DOHH2 (cell line): ENCODE measurements around the gene UBE2H.

Experiments used
- H3F3A ChIP-seq: fragments of 200-600 bp; sonication (generic), shearing (Covaris generic); 2 replicates; pipeline ENCODE4 v1.6.0; 2016; ENCODE audit warnings: antibody characterized with exemption, mild to moderate bottlenecking; ENCODE audit not compliant: control insufficient read depth, insufficient read depth
- H3K27ac ChIP-seq: fragments of 200-600 bp; sonication (generic); 2 replicates; pipeline ENCODE4 v1.5.1; 2014; ENCODE audit warnings: low read depth, mild to moderate bottlenecking, low read length, moderate library complexity
- H3K27me3 ChIP-seq: fragments of 200-600 bp; sonication (generic); 2 replicates; pipeline ENCODE4 v1.6.1; 2014; ENCODE audit warnings: mild to moderate bottlenecking, low read length, mixed read lengths; ENCODE audit not compliant: control insufficient read depth
- H3K36me3 ChIP-seq: fragments of 200-600 bp; sonication (generic); 2 replicates; pipeline ENCODE4 v1.6.1; 2014; ENCODE audit warnings: mild to moderate bottlenecking, low read length, moderate library complexity, mixed read lengths; ENCODE audit not compliant: control insufficient read depth
- H3K4me1 ChIP-seq: fragments of 200-600 bp; sonication (generic); 2 replicates; pipeline ENCODE4 v1.6.1; 2014; ENCODE audit warnings: mild to moderate bottlenecking, low read length, mixed read lengths; ENCODE audit not compliant: control insufficient read depth
- H3K4me2 ChIP-seq: fragments of 200-600 bp; sonication (generic); 2 replicates; pipeline ENCODE4 v1.6.0; 2014; ENCODE audit warnings: mild to moderate bottlenecking, low read length, moderate library complexity
- H3K4me3 ChIP-seq: fragments of 200-600 bp; sonication (generic); 2 replicates; pipeline ENCODE4 v1.5.1; 2014; ENCODE audit warnings: mild to moderate bottlenecking, low read length, mixed read lengths
- H3K79me2 ChIP-seq: fragments of 200-600 bp; sonication (generic); 2 replicates; pipeline ENCODE4 v1.6.1; 2014; ENCODE audit warnings: mild to moderate bottlenecking, low read length, mixed read lengths; ENCODE audit not compliant: control insufficient read depth
- H3K9me2 ChIP-seq: fragments of 200-600 bp; sonication (generic); replicated peaks from 2 replicates; pipeline ENCODE4 v1.6.1; 2014; ENCODE audit warnings: mild to moderate bottlenecking, low read length, mixed read lengths; ENCODE audit not compliant: control insufficient read depth
- H3K9me3 ChIP-seq: fragments of 200-600 bp; sonication (generic); 2 replicates; pipeline ENCODE4 v1.6.1; 2014; ENCODE audit warnings: antibody characterized with exemption, low read length, mixed read lengths; ENCODE audit not compliant: control insufficient read depth, insufficient read depth
- H4K20me1 ChIP-seq: fragments of 200-600 bp; sonication (generic); 2 replicates; pipeline ENCODE4 v1.6.0; 2014; ENCODE audit warnings: low read depth, mild to moderate bottlenecking, antibody characterized with exemption, low read length, moderate library complexity; ENCODE audit not compliant: control insufficient read depth, insufficient read depth
- EZH2phosphoT487 ChIP-seq: fragments of 200-600 bp; sonication (generic); IDR thresholded peaks from 2 replicates; pipeline ENCODE4 v1.6.1; 2017; ENCODE audit warnings: borderline replicate concordance, mild to moderate bottlenecking, antibody characterized with exemption, low read length, moderate library complexity, mixed read lengths
- TF ChIP-seq, protein P1 (sequence below): fragments of 200-600 bp; sonication (generic); IDR thresholded peaks from one replicate; pipeline ENCODE4 v1.5.1; 2014; ENCODE audit warnings: antibody characterized with exemption, mild to moderate bottlenecking, low read depth, low read length; ENCODE audit not compliant: poor library complexity, severe bottlenecking

UBE2H gene

DNA sequence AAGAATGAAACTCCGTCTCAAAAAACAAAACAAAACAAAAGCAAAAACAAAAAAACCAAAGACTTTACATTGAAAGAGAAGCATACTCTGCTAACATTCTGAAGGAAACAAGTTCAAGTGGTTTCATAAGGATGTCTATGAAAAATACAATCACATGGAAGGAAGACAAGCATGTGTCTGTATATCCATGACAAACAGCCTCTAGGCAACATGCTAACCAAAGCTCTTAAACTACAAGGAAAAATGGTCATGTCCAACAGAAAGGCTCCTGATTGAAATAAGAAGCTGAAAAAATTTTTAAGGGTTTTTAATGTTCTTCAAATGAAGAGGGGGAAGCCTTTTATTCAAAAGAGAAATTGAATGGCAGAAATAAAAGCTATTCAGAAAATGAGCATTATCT is 64.9 kb downstream of the UBE2H start:
- Histone ChIP-seq H3F3A (no peaks in the 10 kb centered on the region), H3K9me3 (no peaks in the 10 kb centered on the region), H3K9me2 (no peaks in the 10 kb centered on the region), H3K36me3 (no peaks in the 10 kb centered on the region), H3K4me1 (peaks cover 3% of the 10 kb centered on the region), H3K4me2 (no peak overlapping the region), H3K4me3 (no peak overlapping the region), H3K27me3 (no peaks in the 10 kb centered on the region), H3K27ac (no peak overlapping the region), H3K79me2 (no peaks in the 10 kb centered on the region; the same call in 1 of the 2 replicates), H4K20me1 (peaks cover 3% of the 10 kb centered on the region)
- TF ChIP-seq EZH2phosphoT487 = no peak
- TF ChIP-seq, protein P1, sequence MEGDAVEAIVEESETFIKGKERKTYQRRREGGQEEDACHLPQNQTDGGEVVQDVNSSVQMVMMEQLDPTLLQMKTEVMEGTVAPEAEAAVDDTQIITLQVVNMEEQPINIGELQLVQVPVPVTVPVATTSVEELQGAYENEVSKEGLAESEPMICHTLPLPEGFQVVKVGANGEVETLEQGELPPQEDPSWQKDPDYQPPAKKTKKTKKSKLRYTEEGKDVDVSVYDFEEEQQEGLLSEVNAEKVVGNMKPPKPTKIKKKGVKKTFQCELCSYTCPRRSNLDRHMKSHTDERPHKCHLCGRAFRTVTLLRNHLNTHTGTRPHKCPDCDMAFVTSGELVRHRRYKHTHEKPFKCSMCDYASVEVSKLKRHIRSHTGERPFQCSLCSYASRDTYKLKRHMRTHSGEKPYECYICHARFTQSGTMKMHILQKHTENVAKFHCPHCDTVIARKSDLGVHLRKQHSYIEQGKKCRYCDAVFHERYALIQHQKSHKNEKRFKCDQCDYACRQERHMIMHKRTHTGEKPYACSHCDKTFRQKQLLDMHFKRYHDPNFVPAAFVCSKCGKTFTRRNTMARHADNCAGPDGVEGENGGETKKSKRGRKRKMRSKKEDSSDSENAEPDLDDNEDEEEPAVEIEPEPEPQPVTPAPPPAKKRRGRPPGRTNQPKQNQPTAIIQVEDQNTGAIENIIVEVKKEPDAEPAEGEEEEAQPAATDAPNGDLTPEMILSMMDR = no peak

DNA sequence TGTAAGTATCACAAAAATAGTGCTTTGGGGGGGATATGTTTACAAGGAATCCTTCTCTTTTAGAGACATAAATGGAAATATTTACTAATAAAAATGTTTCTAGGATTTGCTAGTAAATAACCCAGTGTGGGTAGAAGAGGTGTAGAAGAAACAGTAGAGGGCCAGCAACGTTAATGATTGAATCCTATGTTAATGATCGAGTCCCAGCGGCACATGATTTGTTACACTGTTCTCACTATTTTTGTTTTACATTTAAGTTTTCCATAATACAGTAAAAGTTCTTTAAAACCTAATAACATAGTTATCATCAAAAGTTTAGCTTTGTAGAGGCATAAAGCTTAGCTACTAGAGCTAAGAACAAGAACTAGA is 66.0 kb downstream of the UBE2H start:
- Histone ChIP-seq H3K9me2 (no peaks in the 10 kb centered on the region), H3K4me3 (no peak overlapping the region), H4K20me1 (peaks cover 3% of the 10 kb centered on the region; the same call in 1 of the 2 replicates), H3K4me1 (no peaks in the 10 kb centered on the region), H3K79me2 (no peaks in the 10 kb centered on the region; the same call in 1 of the 2 replicates), H3F3A (no peaks in the 10 kb centered on the region; the same call in 1 of the 2 replicates), H3K27ac (no peak overlapping the region), H3K9me3 (no peaks in the 10 kb centered on the region), H3K4me2 (no peak overlapping the region), H3K36me3 (no peaks in the 10 kb centered on the region), H3K27me3 (no peaks in the 10 kb centered on the region)
- TF ChIP-seq EZH2phosphoT487 = no peak
- TF ChIP-seq, protein P1 = no peak

GRCh38 chr7:129886167-129886817 is 66.5 kb downstream of the UBE2H start:
- H3K79me2 ChIP-seq = no peaks in the 10 kb centered on the region; the same call in 1 of the 2 replicates
- TF ChIP-seq, protein P1 = no peak
- no peak for TF ChIP-seq EZH2phosphoT487
- H3K27ac ChIP-seq = no peak overlapping the region
- H3K4me3 ChIP-seq = no peak overlapping the region
- H3K36me3 ChIP-seq = no peaks in the 10 kb centered on the region
- no peaks in the 10 kb centered on the region for H3K27me3 ChIP-seq
- H3K9me3 ChIP-seq = no peaks in the 10 kb centered on the region
- H4K20me1 ChIP-seq = peaks cover 3% of the 10 kb centered on the region; the same call in 1 of the 2 replicates
- H3K4me2 ChIP-seq = no peak overlapping the region
- no peaks in the 10 kb centered on the region for H3K9me2 ChIP-seq
- H3K4me1 ChIP-seq = no peaks in the 10 kb centered on the region
- no peaks in the 10 kb centered on the region; the same call in 1 of the 2 replicates for H3F3A ChIP-seq
